Muscle layer of duodenum (tissue), 2 donors: ENCODE measurements around the gene SAMD11.

Experiments used
- H3K27ac ChIP-seq: one replicate; pipeline ENCODE4 v1.7.0; 2013; ENCODE audit warnings: mild to moderate bottlenecking, low read length
- H3K27me3 ChIP-seq: one replicate; pipeline ENCODE4 v1.7.0; 2013; ENCODE audit warnings: low read depth, mild to moderate bottlenecking, control low read depth, low read length
- H3K36me3 ChIP-seq, 2 donors: one replicate each; pipeline ENCODE4 v1.7.0; 2013; ENCODE audit warnings: low read length in 2 of 2, control low read depth in 1 of 2, mild to moderate bottlenecking in 1 of 2; ENCODE audit not compliant: insufficient read depth in 2 of 2, control insufficient read depth in 1 of 2
- H3K4me1 ChIP-seq, 2 donors: one replicate each; pipeline ENCODE4 v1.7.0; 2013; ENCODE audit warnings: low read length in 2 of 2, mild to moderate bottlenecking in 2 of 2, control low read depth in 1 of 2, moderate library complexity in 1 of 2; ENCODE audit not compliant: insufficient read depth in 2 of 2, control insufficient read depth in 1 of 2
- H3K4me3 ChIP-seq, 2 donors: one replicate each; pipeline ENCODE4 v1.7.0; 2013; ENCODE audit warnings: low read length in 2 of 2, low read depth in 1 of 2, mild to moderate bottlenecking in 1 of 2
- H3K9me3 ChIP-seq, 2 donors: one replicate each; pipeline ENCODE4 v1.7.0; 2013; ENCODE audit warnings: low read length in 2 of 2, control low read depth in 1 of 2, mild to moderate bottlenecking in 1 of 2; ENCODE audit not compliant: control insufficient read depth in 1 of 2
- donor health status: healthy.

SAMD11 gene

DNA sequence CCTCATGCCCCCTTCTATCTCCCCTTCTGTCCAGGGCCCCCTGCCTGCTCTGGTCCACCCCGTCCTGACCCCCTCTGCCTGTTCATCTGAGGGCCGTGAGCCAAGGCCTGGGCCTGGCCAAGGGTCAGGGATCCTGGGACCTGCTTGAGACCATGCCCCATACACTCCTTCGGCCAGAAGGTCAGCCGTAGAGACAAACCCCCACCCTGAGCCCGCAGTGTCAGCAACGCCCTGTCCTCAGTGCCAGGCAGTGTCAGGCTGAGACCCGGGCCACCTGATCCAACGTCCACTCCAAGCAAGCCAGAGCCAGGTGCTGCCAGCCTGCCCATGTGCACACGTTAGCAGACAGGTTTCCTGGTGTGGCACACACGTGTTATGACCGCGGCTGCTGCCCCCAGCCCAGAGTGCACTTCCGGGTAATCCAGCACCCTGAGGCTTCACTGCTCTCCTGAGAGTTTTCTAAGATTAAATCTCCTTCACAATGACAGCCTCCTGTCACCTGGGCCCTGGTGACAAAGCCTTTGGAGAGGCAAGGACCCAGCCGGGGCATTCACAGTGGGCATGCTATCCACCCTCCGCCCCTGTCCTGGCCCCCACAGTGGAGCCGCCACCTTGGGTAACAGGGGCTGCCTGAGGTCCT, 10.1 kb upstream of the SAMD11 start:
- Histone ChIP-seq H3K27ac (no peak overlapping the region), H3K4me3 (no peak overlapping the region), H3K4me1 (peaks cover 0 to 5% of the 10 kb centered on the region in 2 donors), H3K36me3 (no peaks in the 10 kb centered on the region), H3K9me3 (no peaks in the 10 kb centered on the region), H3K27me3 (peaks cover 21% of the 10 kb centered on the region)

DNA sequence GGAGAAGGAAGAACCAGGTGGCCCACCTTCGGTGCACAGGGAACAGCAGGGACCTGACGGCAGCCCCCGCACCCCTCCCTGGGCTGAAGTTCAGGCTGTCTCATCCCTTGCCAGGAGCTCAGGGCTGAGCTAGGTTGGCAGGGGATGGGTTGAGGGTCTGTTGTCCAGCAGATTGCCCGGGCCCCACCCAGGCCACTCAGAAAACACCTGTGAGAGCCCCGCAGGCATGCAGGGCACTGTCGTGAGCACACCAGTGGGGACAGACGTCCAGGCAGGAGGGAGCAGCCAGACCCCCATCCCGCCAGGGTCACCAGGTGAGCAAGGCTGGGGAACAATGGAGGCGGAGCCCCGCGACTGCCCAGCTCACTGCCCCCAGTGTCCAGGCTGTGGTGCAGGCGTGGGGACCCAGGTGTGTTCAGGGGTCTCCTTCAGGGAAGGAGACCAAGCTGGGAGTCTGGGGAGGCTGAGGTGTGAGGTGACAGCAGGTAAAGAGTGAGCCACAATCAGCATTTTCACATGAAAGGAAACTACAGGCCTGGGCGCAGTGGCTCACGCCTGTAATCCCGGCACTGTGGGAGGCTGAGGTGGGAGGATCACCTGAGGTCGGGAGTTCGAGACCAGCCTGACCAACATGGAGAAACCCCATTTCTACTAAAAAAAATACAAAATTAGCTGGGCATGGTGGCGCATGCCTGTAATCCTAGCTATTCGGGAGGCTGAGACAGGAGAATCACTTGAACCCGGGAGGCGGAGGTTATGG, 9.4 kb upstream of the SAMD11 start:
- Histone ChIP-seq H3K9me3 (no peaks in the 10 kb centered on the region), H3K4me3 (no peak overlapping the region), H3K36me3 (no peaks in the 10 kb centered on the region), H3K4me1 (peaks cover 0 to 5% of the 10 kb centered on the region in 2 donors), H3K27ac (no peak overlapping the region), H3K27me3 (peaks cover 28% of the 10 kb centered on the region)

DNA sequence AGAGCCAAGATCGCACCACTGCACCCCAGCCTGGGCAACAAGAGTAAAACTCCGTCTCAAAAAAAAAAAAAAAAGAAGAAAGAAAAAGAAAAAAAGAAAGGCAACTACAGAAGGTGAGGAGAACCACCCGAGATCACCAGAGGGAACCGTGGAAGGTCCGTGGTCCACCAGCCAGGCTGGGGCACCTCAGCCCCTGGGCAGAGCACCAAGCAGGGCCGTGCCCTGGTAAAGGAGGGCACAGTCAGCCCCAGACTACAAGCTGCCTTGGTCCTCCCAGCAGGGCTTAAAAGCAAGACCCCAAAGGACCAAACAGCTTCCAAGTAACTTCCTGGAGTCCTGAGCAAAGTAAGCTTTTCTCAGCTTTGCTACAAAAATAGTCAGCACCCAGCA, 8.8 kb upstream of the SAMD11 start:
- Histone ChIP-seq H3K4me1 (peaks cover 0 to 5% of the 10 kb centered on the region in 2 donors), H3K27ac (no peak overlapping the region), H3K36me3 (no peaks in the 10 kb centered on the region), H3K4me3 (no peak overlapping the region), H3K27me3 (peaks cover 32% of the 10 kb centered on the region), H3K9me3 (no peaks in the 10 kb centered on the region)

- H3K36me3 ChIP-seq = no peaks in the 10 kb centered on the region
- H3K9me3 ChIP-seq = no peaks in the 10 kb centered on the region
- H3K27ac ChIP-seq = no peak overlapping the region
- no peak overlapping the region for H3K4me3 ChIP-seq
- H3K27me3 ChIP-seq = peaks cover 38% of the 10 kb centered on the region
- H3K4me1 ChIP-seq = peaks cover 0 to 11% of the 10 kb centered on the region in 2 donors
Measured at GRCh38 chr1:915295-916172, 8.2 kb upstream of the SAMD11 start.

GRCh38 chr1:916173-917075, 7.3 kb upstream of the SAMD11 start:
- no peaks in the 10 kb centered on the region for H3K9me3 ChIP-seq
- no peak overlapping the region for H3K27ac ChIP-seq
- H3K4me1 ChIP-seq = peaks cover 0 to 19% of the 10 kb centered on the region in 2 donors
- H3K4me3 ChIP-seq = no peak overlapping the region
- H3K27me3 ChIP-seq = peaks cover 44% of the 10 kb centered on the region
- no peaks in the 10 kb centered on the region for H3K36me3 ChIP-seq

DNA sequence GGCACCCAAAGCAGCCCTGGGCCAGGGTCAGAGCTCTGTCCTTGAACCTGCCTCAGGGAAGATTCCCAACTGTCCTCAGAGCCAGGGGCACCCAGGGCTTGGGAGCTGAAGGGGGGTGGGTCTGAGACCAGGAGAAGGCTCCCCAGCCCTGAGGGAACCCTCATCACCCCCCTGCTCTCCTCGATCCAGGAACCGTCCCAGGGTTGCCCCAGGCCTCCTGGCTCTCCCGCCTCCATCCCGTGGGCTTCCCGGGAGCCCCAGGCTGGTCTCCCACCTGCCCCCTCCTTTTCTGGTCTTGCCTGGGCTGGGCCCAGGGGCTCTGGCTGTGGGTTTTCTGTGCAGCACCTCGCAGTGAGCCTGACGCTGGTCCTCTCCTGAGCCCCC, 6.7 kb upstream of the SAMD11 start:
- Histone ChIP-seq H3K9me3 (no peaks in the 10 kb centered on the region), H3K4me1 (peaks cover 0 to 20% of the 10 kb centered on the region in 2 donors), H3K27ac (no peak overlapping the region), H3K4me3 (no peak overlapping the region), H3K36me3 (no peaks in the 10 kb centered on the region), H3K27me3 (peaks cover 43% of the 10 kb centered on the region)

GRCh38 chr1:917466-918091, 6.1 kb upstream of the SAMD11 start:
- Histone ChIP-seq H3K4me1 (peaks cover 0 to 22% of the 10 kb centered on the region in 2 donors), H3K27ac (no peak overlapping the region), H3K4me3 (no peak overlapping the region), H3K36me3 (no peaks in the 10 kb centered on the region), H3K27me3 (peaks cover 45% of the 10 kb centered on the region), H3K9me3 (no peaks in the 10 kb centered on the region)

DNA sequence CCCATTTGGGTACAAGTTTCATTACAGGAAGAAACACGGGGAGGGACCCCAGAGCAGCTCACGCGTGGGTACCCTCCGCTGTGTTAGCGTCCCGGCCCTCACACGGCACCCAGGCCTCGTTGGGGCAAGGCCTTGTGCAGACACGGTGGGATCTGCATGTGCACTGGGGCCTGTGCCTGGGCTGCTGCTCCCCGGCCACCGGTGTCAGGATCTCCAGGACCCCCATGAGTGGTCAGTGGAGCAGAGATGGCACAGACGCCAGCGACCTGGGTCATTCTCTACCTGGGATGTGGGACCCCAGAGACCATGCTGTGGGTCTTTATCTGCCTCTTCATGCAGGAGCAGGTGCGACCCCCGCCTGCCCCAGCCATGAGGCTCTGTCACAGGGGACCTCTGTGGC, 5.4 kb upstream of the SAMD11 start:
- no peaks in the 10 kb centered on the region for H3K9me3 ChIP-seq
- H3K36me3 ChIP-seq = no peaks in the 10 kb centered on the region
- no peak overlapping the region for H3K27ac ChIP-seq
- H3K4me1 ChIP-seq = peaks cover 4 to 30% of the 10 kb centered on the region in 2 donors
- peaks cover 53% of the 10 kb centered on the region for H3K27me3 ChIP-seq
- no peak overlapping the region for H3K4me3 ChIP-seq

- H3K36me3 ChIP-seq = no peaks in the 10 kb centered on the region
- H3K27me3 ChIP-seq = peaks cover 53% of the 10 kb centered on the region
- H3K9me3 ChIP-seq = no peaks in the 10 kb centered on the region
- peaks cover 4 to 34% of the 10 kb centered on the region in 2 donors for H3K4me1 ChIP-seq
- H3K4me3 ChIP-seq = no peak overlapping the region
- H3K27ac ChIP-seq = no peak overlapping the region
Measured at GRCh38 chr1:918843-919242, 4.9 kb upstream of the SAMD11 start.

DNA sequence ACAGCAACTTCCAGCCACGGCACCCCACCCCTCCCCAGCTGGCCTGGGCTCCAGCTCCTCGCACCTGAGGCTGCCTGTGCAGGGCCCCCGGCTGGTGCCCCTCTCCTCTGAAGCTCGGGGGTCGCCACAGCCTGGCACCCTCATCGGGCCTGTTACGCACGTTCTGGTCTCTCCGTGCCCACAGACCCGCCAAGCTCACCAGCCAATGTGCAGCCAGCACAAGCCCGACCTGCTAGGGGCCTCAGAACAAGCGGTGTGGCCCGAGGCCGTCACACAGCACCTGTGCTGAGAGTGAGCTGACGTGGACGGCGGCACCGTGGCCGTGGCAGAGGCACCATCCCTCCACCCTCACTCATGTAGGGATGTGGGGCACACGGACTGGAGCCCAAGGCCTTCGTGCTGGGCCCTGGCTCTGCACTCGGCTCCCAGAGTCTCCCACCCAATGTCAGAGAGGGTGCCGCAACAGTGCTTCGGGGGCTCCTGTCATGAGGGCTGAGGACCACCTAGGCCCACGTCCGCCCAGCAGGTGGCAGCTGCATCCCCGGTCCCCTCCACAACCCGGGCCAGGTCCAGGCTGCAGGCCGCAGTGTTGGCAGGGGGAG, 4.4 kb upstream of the SAMD11 start:
- no peaks in the 10 kb centered on the region for H3K36me3 ChIP-seq
- H3K27ac ChIP-seq = no peak overlapping the region
- no peaks in the 10 kb centered on the region for H3K9me3 ChIP-seq
- peaks cover 53% of the 10 kb centered on the region for H3K27me3 ChIP-seq
- peaks cover 4 to 34% of the 10 kb centered on the region in 2 donors for H3K4me1 ChIP-seq
- no peak overlapping the region for H3K4me3 ChIP-seq
